GM21526 (cell line): Measurements from ENCODE around the gene GALNT15.

Source experiments
- ATAC-seq: cut with Tn5 transposase; IDR thresholded peaks from one replicate; pipeline ENCODE4 v1.9.1; 2021; ENCODE audit warnings: moderate library complexity; ENCODE audit not compliant: unreplicated experiment, low FRiP score

The GALNT15 gene

DNA sequence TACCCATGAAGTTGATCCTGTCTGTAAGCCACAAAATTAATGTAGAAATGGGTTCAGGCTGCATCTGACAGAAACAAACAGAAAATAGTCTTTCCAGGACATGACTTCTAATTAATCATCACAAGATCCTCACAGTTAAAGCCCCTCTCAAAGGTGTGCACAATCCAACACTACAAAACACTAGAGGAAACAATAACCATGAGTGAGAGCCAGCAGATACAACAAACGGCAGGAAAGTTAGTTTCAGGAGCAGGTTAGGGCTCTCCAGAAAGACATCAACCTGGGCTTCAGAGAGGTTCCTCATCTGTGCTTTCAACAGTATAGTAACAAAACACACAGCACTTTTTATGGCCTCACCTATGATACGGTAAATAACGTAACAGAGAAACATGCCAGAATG is 47.5 kb downstream of the GALNT15 start:
- ATAC-seq: no peak

DNA sequence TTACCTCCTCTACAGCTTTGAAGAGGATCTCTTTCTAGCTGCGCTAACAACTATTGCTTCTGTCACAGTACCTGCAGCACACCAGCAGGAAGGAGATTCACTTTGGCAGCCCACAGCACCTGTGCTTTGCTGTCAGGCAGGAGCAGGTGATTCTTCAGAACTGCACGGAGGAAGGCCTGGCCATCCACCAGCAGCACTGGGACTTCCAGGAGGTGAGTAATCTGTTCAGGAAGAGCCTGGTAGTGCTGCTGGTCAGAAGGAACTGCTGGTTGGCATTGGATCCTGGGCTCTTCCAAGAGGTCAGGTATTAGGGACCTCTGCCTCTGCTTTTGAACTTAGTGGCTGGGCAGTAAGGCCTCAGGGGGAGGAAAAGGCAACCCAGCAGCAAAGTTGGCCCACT is 48.1 kb downstream of the GALNT15 start:
- ATAC-seq: no peak

DNA sequence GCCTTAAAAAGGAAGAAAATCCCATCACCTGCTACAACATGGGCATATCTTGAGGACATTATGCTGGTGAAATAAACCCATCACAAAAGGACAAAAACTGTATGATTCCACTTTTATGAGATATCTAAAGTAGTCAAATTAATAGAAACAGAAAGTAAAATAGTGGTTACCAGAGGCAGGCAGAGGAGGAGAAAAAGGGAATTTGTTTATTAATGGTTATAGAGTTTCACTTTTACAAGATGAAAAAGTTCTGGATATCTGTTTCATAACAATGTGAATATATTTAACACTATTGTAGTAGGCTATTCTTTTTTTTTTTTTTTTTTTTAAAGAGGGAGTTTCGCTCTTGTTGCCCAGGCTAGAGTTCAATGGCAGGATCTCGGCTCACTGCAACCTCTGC is 49.8 kb downstream of the GALNT15 start:
- no peak for ATAC-seq

DNA sequence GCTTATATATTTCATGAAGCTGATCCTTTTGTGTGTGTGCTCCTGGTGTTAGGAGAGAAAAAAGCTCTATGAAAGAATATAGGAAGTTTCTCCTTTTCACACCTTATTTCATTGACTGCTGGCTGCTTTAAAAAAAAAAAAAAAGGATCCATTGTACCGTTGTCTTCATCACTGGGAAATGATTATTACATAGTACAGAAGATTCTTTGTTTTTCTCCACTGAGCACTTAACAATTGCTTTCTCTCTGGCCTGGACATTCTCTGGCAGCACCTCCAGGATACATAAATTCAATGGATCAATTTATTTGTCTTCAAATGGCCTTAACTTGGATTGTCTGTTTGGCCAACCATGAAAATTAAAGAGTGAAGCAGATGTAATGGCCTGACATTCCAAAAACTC is 53.1 kb downstream of the GALNT15 start:
- no peak for ATAC-seq

DNA sequence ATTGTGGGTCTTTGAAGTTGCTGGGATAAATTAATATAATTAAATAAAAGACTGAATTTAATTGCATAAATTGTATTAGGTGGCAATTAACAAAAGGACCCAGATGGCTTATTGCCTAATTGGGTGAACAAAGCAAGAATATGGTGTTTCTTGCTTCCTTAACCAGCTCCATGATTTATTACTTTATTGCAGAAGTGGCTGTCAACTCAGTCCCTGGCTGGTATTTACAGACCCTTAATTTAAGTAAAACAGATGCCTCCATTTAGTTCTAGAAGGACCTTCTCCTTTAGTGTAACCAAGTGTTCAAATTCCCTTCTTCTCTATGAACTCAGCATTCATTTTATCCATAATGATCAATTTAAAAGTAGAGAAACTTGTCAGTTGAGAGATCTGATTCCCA is 55.2 kb downstream of the GALNT15 start:
- ATAC-seq: no peak

DNA sequence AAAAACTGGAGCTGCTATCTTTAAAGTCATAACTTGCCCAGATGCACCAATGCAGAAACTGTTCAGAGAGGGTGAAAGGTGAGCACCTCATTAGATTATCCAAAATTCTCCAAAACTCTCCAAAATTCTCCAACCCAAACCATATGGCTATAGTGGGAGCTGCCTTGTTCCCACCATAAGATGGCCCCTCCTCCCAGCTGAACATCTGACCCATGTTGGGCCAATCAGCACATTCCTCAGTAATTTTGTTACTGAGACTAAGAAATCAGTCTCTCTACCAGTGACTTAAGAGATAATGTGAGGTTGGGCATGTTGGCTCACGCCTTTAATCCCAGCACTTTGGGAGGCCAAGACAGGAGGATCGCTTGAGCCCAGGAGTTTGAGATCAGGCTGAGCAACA is 57.5 kb downstream of the GALNT15 start:
- no peak for ATAC-seq

DNA sequence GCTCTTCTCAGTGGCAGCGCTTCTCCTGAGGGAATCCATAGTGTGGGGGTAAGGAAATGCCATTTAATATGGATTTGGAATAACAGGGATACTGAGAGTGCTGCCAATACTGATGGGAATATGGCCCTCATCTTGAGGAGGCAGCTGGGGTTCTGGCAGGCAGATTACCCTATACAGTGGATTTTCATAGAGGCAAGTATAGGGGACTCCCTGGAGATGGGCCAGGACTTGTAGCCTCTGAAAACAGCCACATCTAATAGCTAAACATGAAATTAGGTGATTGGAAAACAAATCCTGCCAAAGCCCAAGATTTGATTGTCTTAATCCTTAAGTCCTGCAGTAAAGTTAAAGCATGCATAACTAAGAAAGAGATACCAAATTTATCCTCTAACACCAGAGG is 59.3 kb downstream of the GALNT15 start:
- no peak for ATAC-seq

DNA sequence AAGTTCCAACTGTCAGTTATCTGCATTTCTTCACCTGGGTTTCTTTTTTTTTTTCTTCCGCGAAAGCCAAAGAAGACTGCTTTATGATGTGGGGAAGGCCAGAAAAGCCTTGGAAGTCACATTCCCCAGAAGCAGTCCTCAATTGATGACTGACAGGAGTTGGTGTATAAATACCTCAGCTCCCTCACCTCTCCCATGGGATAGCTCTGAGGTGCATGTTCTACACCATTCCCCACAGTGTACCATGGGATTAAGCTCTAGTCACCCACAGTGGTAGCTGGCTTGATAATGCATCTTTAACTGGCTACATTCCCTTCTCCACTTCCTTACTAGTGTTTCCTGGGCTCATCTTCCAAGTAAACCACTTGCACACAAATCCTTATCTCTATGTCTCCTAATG is 59.8 kb downstream of the GALNT15 start:
- ATAC-seq: no peak

DNA sequence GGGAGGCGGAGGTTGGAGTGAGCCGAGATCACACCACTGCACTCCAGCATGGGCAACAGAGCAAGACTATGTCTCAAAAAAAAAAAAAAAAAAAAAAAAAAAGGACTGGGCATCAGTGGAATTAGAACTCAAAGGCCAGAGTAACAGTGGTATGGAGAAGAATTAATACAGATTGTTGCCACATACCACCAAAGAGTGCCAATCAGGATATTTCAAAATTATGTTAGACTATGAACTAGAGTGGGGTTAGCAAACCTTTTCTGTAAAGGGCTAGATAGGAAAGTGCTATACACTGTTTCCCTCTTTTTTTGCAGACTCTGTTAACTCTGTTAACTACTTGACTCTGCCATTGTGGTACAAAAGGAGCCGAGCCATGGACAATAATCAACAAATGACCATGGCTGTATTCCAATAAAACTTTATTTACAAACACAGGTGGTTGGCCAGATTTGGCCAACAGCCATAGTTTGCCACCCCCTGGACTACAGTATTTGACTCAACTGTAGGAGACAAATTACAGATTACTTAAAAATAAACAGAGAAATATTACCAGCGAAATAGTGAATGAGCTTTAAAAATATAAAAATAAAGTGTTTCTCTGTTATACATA is 61.7 kb downstream of the GALNT15 start:
- ATAC-seq: no peak

DNA sequence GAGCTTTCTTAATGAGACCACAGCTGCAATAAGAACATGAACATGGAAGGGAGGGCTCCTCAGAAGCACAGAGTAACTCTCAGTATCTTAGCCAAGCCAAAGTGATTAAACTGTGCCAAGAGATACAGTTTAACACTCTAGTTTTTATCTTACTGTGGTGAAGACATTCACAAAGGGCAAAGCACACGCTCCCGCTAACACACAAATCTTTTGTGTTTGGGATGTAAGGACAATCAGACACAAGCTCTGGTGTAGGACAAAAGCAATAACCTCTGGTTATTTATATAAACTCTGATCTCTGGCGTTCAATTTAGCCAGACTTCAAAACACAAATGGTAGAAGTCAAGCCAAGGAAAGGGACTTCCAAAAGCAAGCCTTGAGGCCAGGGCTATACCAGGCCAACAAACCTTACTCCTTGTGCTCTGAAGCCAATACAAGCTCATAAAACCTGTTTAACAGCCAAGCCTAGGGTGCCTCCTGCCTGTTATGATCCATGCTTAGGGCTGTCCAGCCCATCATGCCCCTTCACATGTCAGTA is 62.4 kb downstream of the GALNT15 start:
- no peak for ATAC-seq

DNA sequence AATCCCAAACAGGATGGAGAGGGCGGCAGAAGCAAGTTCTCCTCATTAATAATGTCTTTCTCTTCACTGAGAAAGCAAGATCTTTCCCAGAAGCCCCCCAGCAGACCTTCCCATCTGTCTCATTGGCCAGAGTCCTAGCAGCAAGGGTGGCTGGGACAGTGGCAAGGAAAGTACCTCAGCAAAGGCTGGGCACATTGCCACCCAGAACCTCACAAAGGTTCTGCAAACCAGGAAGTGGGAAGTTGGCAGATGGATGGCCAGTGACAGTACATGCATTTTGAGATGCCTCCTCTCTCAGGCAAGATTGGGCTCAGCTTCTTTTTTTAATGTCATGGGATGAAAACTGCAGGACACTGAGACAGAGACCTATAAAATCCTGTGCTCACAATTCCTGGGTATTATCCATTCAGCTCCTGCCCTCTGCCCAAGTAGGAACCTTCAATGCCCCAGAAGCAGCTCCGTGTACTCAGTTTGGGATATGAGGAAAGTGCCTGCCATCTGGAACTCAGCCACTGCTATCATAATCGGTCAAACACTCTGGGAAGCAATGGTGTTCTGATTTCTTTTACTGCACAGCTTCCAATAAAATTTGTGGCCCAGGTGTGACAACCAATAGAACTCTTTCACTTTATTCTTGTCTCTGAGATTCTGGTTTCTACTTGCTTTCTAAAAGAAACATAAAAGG is 64.7 kb downstream of the GALNT15 start:
- ATAC-seq: no peak

DNA sequence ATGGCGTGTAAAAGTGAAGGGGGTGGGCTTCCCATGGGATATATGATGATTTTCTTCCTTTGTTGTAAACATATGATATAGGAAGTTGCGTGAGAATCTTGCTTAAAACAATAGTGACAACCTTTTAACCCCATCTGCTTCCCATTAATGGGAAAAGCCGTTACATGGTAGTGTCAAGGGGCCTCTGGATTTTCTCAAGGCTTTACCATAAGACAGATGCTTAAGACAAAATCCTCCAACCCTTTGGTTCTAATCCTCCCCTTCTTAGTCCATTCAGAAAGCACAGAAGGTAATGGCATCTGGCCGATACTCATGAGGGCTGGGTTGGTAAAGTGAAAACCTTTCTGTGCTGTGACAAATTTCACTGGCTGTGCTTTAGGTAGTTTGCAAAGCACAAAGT is 65.3 kb downstream of the GALNT15 start:
- no peak for ATAC-seq

DNA sequence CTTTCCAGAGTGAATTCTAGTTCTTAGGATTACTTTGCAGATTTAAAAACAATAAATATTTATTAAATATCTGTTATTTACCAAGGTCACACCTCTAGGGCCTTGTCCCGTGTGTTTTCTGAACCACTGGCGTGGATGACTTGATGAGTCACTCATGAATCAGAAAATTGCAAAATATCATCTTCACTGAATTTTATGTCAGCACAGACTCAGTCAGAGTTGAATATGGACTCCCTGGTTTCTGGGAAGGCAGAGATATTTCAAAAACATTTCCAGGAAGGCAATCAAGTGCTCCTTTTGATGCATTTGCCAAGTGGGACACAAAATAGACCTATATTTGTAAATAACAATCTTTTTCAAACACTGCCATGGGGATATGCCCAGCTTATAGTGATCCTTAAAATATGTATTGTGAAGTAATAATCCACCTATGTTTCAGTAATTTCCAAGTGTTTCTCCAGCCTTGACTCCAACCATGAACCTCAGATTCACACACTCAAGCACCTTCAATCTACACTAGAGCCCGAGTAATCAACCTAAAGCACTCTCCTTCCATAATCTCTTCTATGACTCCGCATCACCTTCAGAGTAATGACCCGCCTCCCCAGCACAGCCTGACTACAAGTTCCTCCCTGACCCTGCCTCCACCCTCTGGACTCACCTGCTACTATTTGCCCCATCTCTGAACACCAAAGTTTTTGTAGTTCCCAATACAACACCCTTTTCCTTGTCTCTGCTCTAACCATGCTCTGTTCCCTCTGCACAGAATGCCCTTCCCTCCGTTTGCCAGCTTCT is 65.9 kb downstream of the GALNT15 start:
- ATAC-seq: no peak

DNA sequence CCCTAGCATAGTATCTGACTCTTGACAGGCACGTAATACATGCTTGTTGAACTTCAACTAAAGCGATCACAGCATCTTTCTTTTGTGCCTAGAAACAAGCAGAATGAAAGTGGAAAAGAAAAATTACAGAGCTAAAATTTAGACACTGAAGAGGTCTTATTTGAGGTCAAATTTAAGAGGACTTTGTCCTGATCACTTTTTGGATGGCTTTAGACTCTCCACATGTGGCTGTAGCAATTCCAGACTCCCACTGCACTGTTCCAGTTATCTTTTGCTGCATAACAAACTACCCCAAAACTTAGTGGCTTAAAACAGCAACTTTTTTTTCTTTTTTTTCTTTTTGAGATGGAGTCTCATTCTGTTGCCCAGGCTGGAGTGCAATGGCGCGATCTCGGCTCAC is 66.7 kb downstream of the GALNT15 start:
- no peak for ATAC-seq

DNA sequence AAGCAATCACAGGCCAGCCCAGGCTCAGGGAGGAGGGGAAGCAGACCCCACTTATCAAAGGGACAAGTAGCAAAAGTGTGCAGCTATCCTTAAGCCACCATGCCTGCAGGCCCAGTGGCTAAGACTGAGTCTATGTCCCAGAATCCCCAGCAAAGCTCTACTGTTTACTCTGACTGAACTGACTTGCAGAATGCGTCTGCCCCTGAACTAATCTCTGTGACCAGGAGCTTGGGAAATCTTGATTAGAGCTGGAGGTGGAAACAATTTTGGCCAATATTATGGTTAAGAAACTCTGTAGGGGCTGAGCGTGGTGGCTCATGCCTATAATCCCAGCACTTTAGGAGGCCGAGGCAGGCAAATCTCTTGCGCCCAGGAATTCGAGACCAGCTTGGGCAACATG is 67.7 kb downstream of the GALNT15 start:
- no peak for ATAC-seq

DNA sequence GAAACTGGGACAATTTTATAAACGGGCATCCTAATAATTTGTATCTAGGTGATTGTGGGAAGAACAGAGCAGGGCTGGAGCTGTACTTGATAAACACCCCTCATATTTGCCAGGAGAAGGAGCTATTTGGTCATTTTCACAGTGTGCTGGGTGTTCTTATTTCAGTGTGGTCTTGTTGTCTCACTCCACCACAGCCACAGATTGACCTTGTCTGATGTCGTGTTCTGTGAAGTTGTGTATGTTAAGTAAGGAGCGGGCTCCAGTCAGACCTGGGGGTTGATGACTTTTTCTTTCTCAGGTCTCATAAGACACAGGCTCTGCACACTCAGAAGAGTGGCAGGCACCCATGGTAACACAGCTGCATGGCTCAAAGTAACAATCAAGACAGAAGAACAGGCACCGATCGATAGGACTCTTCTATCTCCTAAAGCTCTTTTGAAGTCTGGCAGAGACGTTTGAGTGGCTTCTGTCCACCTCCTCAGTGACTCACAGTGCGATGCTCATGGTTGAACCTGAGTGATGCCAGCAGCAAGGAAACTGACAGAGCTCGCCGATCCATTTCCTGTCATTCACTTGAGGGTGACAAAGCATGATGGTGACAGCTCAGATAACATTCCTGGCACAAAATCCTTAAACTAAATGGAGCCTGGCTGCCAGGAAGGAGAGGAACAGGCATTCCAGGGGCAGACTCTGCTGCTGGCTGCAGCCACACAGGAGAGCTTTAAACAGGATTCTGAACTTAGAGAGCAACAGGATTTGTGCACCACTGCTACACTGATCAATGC is 69.4 kb downstream of the GALNT15 start:
- no peak for ATAC-seq

DNA sequence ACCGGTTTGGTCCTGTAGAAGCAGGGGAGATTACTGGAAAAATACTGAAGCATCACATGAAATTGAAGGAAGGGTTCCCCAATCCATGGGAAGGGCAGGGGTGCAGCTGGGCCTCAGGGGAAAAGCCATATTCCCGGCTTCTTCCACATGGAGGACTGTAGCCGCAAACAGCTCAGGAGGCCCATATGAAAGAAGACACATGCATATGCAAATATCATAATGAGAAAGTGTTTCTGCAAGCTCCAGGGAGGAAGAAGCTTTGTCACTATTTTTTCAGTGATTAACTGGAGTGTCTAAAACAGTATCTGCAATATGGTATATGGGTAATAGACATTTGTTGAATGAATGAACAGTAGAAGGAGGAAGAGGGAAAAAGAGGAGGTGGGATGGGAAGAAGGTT is 71.1 kb downstream of the GALNT15 start:
- ATAC-seq: no peak

DNA sequence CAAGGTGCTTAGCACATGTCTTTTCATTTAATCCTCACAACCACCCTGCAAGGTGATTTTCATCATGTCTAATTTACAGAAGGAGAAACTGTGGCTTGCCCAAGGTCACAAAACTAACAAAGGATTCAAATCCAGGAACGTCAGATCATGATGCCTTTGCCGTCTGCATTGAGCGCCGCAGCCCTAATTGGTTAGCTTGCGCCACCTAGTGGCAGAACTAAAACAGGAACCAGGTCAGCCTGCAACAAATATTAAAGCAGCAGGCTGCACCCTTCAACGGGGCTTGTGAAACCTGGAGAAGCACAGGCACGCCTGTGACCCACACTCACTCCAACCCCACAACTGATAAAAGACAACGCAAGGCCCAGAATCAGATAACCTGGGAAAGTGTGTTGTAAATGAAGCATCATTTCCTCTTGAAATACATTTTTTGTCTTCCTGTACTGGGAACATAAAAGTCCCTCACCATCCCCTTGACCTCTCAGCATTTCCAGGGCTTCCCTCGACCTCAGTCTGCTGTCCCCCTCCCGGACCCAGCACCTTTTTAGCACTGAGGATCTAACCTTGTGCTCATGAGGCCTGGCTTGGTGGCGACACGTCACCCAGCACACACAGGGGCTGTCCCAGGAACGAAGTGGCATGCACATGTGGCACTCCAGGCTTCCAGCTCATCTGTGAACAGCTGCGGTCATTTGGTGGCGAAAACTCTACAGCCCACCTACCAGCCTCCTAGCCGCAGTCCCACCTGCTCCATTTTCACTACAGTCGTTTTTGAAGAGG is 73.0 kb downstream of the GALNT15 start:
- ATAC-seq: peak; percentile 82

DNA sequence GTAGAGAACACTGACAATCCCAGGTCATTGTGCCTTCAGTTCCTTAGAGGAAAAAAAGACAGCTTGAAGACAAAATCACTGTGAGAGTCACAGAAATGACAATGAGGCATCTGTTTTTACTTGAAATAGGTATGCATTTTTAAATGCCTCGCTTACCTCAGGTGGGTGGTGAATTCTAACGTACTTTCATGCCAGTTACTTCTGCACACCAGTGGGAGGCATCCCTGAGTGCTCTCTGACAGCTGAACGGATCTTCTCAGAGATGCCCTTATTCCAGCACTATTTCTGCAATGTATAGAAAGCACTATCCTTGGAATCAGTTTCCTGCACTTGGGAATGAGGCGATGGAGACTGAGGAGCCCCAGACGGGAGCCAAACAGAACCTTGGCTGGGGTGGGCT is 74.1 kb downstream of the GALNT15 start:
- no peak for ATAC-seq

DNA sequence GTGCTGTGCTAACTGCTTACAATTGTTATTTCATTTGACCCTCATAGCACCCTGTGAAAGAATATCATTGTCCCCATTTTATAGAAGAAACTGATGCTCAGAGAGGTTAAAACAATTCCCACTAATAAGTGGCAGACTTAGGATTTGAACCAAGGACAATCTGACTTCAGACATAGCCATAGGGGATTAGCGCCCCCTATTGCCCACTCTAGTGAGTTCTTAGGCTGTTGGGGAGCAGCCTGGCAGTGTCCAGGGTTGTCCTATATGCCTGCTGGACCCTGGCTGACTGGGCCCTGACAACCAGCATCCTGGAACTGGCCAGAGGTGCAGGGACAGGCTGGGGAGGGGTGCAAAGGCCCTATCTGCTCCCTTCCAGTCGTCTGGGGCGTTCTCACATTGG is 74.9 kb downstream of the GALNT15 start:
- no peak for ATAC-seq
